PC-3 (cell line): Measurements from ENCODE around the gene TUBB. TPM values are rescaled to one million over a fixed set of nuclear protein-coding genes. Genes with fewer than 3 reads are reported as not detected.

Source experiments
- ATAC-seq: fragments of 200-7000 bp; cut with Tn5 transposase; 2 replicates; pipeline ENCODE4 v1.9.1; 2020; ENCODE audit warnings: mild to moderate bottlenecking, moderate library complexity
- Bru-seq: library from RNA; stranded (reverse); fragments of 400-500 nt; gene quantifications from one replicate; lab custom pipeline; 2021; lab: Mats Ljungman, UMichigan
- BruChase-seq, 2 experiments: library from RNA; stranded (reverse); fragments of 400-500 nt; gene quantifications; one replicate each; lab custom pipeline; 2021; lab: Mats Ljungman, UMichigan
- BruUV-seq: library from RNA; stranded (reverse); fragments of 400-500 nt; replicated peaks from 2 replicates; lab custom pipeline; 2021; lab: Mats Ljungman, UMichigan
- CTCF ChIA-PET: fragments of 300-600 bp; sonication (Branson Sonifier 250); formaldehyde crosslinking; loops from one replicate; lab custom pipeline; 2022; ENCODE audit warnings: antibody characterized with exemption; lab: Charles Lee
- POLR2A ChIA-PET: fragments of 300-600 bp; sonication (Branson Sonifier 250); formaldehyde crosslinking; loops from one replicate; lab custom pipeline; 2022; ENCODE audit warnings: antibody characterized with exemption; ENCODE audit not compliant: unreplicated experiment; lab: Charles Lee
- DNase-seq: peaks from one replicate; pipeline ENCODE4 v3.0.0-alpha.2; 2015
- H2AFZ ChIP-seq: fragments of 300-600 bp; sonication (generic); 2 replicates; pipeline ENCODE4 v1.6.0; 2016; ENCODE audit warnings: antibody characterized with exemption, low read length
- H3F3A ChIP-seq: fragments of 300-600 bp; sonication (generic); one replicate; pipeline ENCODE4 v1.6.0; 2017; ENCODE audit warnings: antibody characterized with exemption, low read length, control low read depth, mild to moderate bottlenecking; ENCODE audit not compliant: unreplicated experiment
- H3K27ac ChIP-seq: fragments of 300-600 bp; sonication (generic); 2 replicates; pipeline ENCODE4 v1.5.1; 2016; ENCODE audit warnings: mild to moderate bottlenecking, low read length
- H3K27me3 ChIP-seq: fragments of 300-600 bp; sonication (generic); 2 replicates; pipeline ENCODE4 v1.6.1; 2016; ENCODE audit warnings: low read length, mixed read lengths
- H3K36me3 ChIP-seq: fragments of 300-600 bp; sonication (generic); 2 replicates; pipeline ENCODE4 v1.6.1; 2016; ENCODE audit warnings: low read depth, mixed run types, low read length, mixed read lengths
- H3K4me1 ChIP-seq: fragments of 300-600 bp; sonication (generic); 2 replicates; pipeline ENCODE4 v1.5.1; 2016; ENCODE audit warnings: low read length; ENCODE audit not compliant: insufficient read depth
- H3K4me2 ChIP-seq: fragments of 300-600 bp; sonication (generic); 2 replicates; pipeline ENCODE4 v1.6.0; 2016; ENCODE audit warnings: low read length
- H3K4me3 ChIP-seq: fragments of 300-600 bp; sonication (generic); 2 replicates; pipeline ENCODE4 v1.5.1; 2016; ENCODE audit warnings: mild to moderate bottlenecking, low read length, mixed read lengths
- H3K79me2 ChIP-seq: fragments of 300-600 bp; sonication (generic); 2 replicates; pipeline ENCODE4 v1.6.1; 2017; ENCODE audit warnings: low read length, mixed read lengths
- H3K9ac ChIP-seq: fragments of 300-600 bp; sonication (generic); 2 replicates; pipeline ENCODE4 v1.6.0; 2016; ENCODE audit warnings: mild to moderate bottlenecking, low read length
- H3K9me2 ChIP-seq: fragments of 300-600 bp; sonication (generic); replicated peaks from 2 replicates; pipeline ENCODE4 v1.6.1; 2016; ENCODE audit warnings: mixed run types, low read length, mixed read lengths
- H3K9me3 ChIP-seq: fragments of 300-600 bp; sonication (generic); 2 replicates; pipeline ENCODE4 v1.6.1; 2016; ENCODE audit warnings: low read length, mixed read lengths
- H4K20me1 ChIP-seq: fragments of 300-600 bp; sonication (generic); 2 replicates; pipeline ENCODE4 v1.6.1; 2016; ENCODE audit warnings: low read length, mixed read lengths
- EZH2 ChIP-seq: fragments of 300-600 bp; sonication (generic); IDR thresholded peaks from one replicate; pipeline ENCODE4 v1.6.1; 2017; ENCODE audit warnings: antibody characterized with exemption, mild to moderate bottlenecking, low read length; ENCODE audit not compliant: unreplicated experiment
- EZH2phosphoT487 ChIP-seq: fragments of 300-600 bp; sonication (generic); IDR thresholded peaks from 2 replicates; pipeline ENCODE4 v1.6.1; 2018; ENCODE audit warnings: mild to moderate bottlenecking, antibody characterized with exemption, low read length, borderline replicate concordance
- intact Hi-C: fragments of 100-400 bp; cut with micrococcal nuclease; formaldehyde crosslinking; loops from 2 replicates; pipeline ENCODE4 v1.9.0; 2023
- long read RNA-seq: library from polyadenylated mRNA; unstranded; transcript quantifications from one replicate; pipeline ENCODE4 v2.0.0, GENCODE V29; 2021; ENCODE audit not compliant: unreplicated experiment
- total RNA-seq: library from RNA; depleted of rRNA; stranded (reverse); fragments of >200 nt; gene quantifications from 2 replicates; pipeline ENCODE4 v1.2.3, GENCODE V29; 2014; rRNA removed
- TF ChIP-seq, protein P1 (sequence below): fragments of 300-600 bp; sonication (generic); conservative IDR thresholded peaks from 2 replicates; pipeline ENCODE4 v1.5.1; 2017; ENCODE audit warnings: antibody characterized with exemption, low read depth, mild to moderate bottlenecking, low read length

Gene TUBB
- 1,245 and 1,398 TPM in 2 replicates for total RNA-seq
- Bru-seq, nascent RNA, result percentile 99 among the genes with signal in this experiment
- percentile 100 among the genes with signal in this experiment for BruChase-seq, experiment 1, labeled RNA remaining after a 6-hour chase
- percentile 100 among the genes with signal in this experiment for BruChase-seq, experiment 2, labeled RNA remaining after a 2-hour chase
- long read RNA-seq, transcript TUBB-205 (4 exons, 2,670 nt), result major isoform, 1,243 of 1,649 reads
- long read RNA-seq, transcript TUBB-206 (4 exons, 2,632 nt), result minor isoform, 11 of 1,649 reads
- long read RNA-seq, partial matches to known transcripts, result 27 of 1,649 reads
- long read RNA-seq, other reads (novel, unspliced or antisense), result 368 of 1,649 reads

DNA sequence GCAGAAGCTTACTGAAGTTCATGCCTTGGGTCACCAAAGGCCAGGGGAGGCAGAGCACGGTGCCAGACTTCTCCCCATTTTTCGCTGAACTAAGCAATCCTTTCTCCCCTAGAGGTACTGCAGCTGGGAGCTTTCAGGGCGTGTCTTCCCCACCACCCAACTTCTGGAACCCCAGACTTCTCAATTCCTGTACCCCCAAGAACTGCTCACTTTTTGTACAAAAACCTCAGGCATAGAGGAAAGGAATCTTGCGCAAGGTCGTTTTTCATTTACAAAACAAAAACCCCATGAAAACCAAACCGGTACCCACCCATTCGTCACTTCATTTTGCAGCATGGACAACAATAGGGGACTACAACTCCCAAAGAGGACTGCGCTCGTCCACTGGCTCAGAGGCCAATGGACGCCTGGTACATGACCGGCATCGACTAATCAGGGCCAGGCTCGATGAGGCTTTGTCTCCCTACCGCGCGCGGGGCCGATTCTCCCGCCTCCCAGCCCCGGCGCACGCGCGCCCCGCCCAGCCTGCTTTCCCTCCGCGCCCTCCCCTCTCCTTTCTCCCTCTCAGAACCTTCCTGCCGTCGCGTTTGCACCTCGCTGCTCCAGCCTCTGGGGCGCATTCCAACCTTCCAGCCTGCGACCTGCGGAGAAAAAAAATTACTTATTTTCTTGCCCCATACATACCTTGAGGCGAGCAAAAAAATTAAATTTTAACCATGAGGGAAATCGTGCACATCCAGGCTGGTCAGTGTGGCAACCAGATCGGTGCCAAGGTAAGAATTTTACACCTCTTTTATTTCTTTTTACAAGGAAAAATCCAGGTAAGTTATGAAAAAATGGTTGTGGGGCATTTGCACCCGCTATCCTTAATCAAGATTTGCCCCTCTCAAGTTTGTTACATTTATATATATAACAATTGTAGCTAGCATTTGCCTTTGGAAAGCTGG lies at the start of gene TUBB:
TSS of gene TUBB (plus strand) at position 562 of the 947 bp plus-strand sequence. CDS start at position 717, 155 bp downstream.
- Histone ChIP-seq H3K9ac (peak within 1 kb of the TSS; percentile 99), H3K79me2 (peaks cover 84% of the 10 kb centered on the region), H4K20me1 (peaks cover 30% of the 10 kb centered on the region), H3K9me3 (no peaks in the 10 kb centered on the region), H3K4me2 (peak within 1 kb of the TSS; percentile 93), H3K9me2 (no peaks in the 10 kb centered on the region), H3F3A (peaks cover 17% of the 10 kb centered on the region), H3K4me3 (peak within 1 kb of the TSS; percentile 94), H3K27ac (peak within 1 kb of the TSS; percentile 95), H3K4me1 (peaks cover 42% of the 10 kb centered on the region), H3K36me3 (peaks cover 35% of the 10 kb centered on the region), H3K27me3 (no peaks in the 10 kb centered on the region), H2AFZ (peak within 1 kb of the TSS; percentile 45)
- intact Hi-C loops, result loop anchor here (1.0 to 10.0 kb wide), 4 partner anchors 73 to 235 kb away; partner anchors contain the start of genes C6orf136, HLA-E, MRPS18B and PPP1R10
- DNase-seq, result peak; percentile 98
- CTCF ChIA-PET, result interaction anchor here (0.5 kb wide), 1 partner anchor 100 kb away, joined by 3 read pairs; no protein-coding TSS in a partner anchor
- POLR2A ChIA-PET, result no interaction called here
- TSS peak; percentile 67 for BruUV-seq
- TF ChIP-seq, protein P1, sequence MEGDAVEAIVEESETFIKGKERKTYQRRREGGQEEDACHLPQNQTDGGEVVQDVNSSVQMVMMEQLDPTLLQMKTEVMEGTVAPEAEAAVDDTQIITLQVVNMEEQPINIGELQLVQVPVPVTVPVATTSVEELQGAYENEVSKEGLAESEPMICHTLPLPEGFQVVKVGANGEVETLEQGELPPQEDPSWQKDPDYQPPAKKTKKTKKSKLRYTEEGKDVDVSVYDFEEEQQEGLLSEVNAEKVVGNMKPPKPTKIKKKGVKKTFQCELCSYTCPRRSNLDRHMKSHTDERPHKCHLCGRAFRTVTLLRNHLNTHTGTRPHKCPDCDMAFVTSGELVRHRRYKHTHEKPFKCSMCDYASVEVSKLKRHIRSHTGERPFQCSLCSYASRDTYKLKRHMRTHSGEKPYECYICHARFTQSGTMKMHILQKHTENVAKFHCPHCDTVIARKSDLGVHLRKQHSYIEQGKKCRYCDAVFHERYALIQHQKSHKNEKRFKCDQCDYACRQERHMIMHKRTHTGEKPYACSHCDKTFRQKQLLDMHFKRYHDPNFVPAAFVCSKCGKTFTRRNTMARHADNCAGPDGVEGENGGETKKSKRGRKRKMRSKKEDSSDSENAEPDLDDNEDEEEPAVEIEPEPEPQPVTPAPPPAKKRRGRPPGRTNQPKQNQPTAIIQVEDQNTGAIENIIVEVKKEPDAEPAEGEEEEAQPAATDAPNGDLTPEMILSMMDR, result no peak
- TF ChIP-seq EZH2 (no peak), EZH2phosphoT487 (no peak)
- peak; percentile 67 for ATAC-seq

DNA sequence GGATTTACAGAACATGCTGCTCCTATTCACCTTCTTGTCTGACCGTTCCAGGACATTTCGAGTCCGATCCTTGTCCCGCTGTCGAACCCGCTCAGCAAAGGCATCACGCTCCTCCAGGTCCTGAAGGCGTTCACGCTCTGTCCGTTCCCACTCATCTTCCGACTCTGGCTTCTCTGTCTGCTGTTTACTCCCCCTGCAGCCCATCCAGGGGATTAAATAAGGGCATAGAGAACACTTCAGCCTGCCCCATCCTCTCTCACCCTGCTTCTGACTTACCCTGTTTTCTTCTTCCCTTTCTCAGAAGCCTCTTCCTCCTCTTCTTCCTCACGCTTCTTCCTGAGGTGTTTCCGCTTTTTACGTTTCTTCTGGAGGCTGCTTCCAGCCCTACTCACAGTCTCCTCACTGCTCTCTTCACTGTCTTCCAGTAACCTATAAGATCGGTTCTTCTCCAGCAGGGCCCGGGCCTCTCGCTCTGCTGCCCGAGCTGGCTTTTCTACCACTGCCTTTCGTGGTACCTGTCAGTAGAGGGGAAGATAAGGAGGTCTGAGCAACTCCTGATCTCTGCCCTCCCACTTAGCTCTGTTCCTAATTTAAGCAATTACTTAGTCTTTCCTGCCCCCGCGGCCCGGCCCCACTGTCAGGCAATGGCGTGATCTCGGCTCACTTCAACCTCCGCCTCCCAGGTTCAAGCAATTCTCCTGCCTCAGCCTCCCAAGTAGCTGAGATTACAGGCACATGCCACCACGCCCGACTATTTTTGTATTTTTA lies 49.2 kb upstream of the TUBB start:
- ATAC-seq (no peak), DNase-seq (no peak)
- ChIA-PET POLR2A (no interaction called here), CTCF (no interaction called here)
- H3K4me1 ChIP-seq, result peaks cover 4% of the 10 kb centered on the region
- no TSS peak for BruUV-seq
- no peak overlapping the region for H3K9ac ChIP-seq
- H4K20me1 ChIP-seq, result no peaks in the 10 kb centered on the region
- TF ChIP-seq EZH2phosphoT487, result no peak
- TF ChIP-seq, protein P1, result peak; percentile 38
- TF ChIP-seq EZH2, result no peak
- H3K79me2 ChIP-seq, result peaks cover 22% of the 10 kb centered on the region
- intact Hi-C loops, result loop anchor here (5.0 kb wide), 2 partner anchors 189 to 206 kb away; no protein-coding TSS in a partner anchor
- peak overlapping the region; percentile 83 for H3K4me2 ChIP-seq
- peak overlapping the region; percentile 75; the same call in 1 of the 2 replicates for H3K4me3 ChIP-seq
- H2AFZ ChIP-seq, result no peak overlapping the region
- H3K27me3 ChIP-seq, result no peaks in the 10 kb centered on the region
- H3K36me3 ChIP-seq, result peaks cover 18% of the 10 kb centered on the region
- no peaks in the 10 kb centered on the region for H3K9me3 ChIP-seq
- H3F3A ChIP-seq, result no peaks in the 10 kb centered on the region
- H3K9me2 ChIP-seq, result no peaks in the 10 kb centered on the region
- H3K27ac ChIP-seq, result no peak overlapping the region
